ENCODE data around the gene CATSPERZ. TPM values are rescaled to one million over a fixed set of nuclear protein-coding genes. Genes with fewer than 3 reads are reported as not detected.

CATSPERZ gene
- total RNA-seq, 1 donor: not detected

DNA sequence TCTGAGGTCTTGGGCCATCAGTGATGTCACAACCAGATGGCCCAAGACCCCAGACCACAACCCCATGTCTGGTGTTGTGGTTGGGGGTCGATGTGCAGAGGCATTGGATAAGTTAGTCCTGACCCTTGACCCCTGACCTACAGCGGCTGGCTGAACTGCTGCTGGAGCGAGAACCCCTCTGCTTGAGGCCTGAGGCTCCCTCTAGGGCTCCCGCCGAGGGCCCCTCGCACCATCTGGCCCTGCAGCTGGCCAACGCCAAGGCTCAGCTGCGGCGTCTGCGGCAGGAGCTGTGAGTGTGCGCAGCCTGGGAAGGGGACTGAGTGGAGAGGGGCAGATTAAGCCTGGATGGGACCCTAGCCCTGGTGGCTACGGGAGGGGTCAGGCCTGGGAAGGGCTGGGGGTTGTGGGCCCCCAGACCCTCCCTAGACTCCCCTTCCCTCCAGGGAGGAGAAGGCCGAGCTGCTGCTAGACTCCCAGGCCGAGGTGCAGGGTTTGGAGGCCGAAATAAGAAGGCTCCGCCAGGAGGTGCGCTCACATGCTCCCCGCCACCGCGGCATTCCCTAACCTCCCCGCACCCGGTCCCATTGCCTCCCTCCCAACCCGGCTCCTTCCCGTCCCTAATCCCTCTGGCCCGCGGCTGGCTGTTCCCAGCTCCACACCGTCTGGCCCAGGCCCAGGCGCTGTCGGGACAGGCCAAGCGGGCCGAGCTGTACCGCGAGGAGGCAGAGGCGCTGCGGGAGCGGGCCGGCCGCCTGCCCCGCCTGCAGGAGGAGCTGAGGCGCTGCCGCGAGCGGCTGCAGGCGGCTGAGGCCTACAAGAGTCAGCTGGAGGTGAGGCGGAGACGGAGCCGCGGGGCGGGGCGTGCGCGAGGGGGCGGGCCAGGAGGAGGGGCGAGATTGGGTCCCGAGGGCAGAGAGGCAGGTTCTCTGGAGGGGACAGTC lies 42.0 kb downstream of the CATSPERZ start:
- Histone ChIP-seq H3K4me1 (ENCODE audit: insufficient read depth, low read length) (peaks cover 3% of the 10 kb centered on the region), H4K20me1 (ENCODE audit: insufficient read depth, low read length) (no peaks in the 10 kb centered on the region), H3K4me3 (ENCODE audit: insufficient read depth, low read length) (peak overlapping the region; percentile 68), H3K27me3 (ENCODE audit: insufficient read depth, low read length) (no peaks in the 10 kb centered on the region), H3K4me2 (ENCODE audit: insufficient read depth, low read length) (peak overlapping the region; percentile 81), H3K27ac (ENCODE audit: low read depth, low read length) (peak overlapping the region; percentile 23), H3K9me3 (ENCODE audit: low read depth, low read length) (no peaks in the 10 kb centered on the region), H3K79me2 (ENCODE audit: insufficient read depth, low read length) (no peaks in the 10 kb centered on the region), H2AFZ (ENCODE audit: low read length) (peak overlapping the region; percentile 95), H3K36me3 (ENCODE audit: insufficient read depth, low read length) (no peaks in the 10 kb centered on the region)
- TF ChIP-seq, protein P1, sequence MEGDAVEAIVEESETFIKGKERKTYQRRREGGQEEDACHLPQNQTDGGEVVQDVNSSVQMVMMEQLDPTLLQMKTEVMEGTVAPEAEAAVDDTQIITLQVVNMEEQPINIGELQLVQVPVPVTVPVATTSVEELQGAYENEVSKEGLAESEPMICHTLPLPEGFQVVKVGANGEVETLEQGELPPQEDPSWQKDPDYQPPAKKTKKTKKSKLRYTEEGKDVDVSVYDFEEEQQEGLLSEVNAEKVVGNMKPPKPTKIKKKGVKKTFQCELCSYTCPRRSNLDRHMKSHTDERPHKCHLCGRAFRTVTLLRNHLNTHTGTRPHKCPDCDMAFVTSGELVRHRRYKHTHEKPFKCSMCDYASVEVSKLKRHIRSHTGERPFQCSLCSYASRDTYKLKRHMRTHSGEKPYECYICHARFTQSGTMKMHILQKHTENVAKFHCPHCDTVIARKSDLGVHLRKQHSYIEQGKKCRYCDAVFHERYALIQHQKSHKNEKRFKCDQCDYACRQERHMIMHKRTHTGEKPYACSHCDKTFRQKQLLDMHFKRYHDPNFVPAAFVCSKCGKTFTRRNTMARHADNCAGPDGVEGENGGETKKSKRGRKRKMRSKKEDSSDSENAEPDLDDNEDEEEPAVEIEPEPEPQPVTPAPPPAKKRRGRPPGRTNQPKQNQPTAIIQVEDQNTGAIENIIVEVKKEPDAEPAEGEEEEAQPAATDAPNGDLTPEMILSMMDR (IDR thresholded peaks at IDR 0.05; ENCODE audit: extremely low read depth, low read depth, low read length): peak; percentile 36
- DNase-seq (ENCODE audit: insufficient read length, low spot score, missing footprints): peak; percentile 100

DNA sequence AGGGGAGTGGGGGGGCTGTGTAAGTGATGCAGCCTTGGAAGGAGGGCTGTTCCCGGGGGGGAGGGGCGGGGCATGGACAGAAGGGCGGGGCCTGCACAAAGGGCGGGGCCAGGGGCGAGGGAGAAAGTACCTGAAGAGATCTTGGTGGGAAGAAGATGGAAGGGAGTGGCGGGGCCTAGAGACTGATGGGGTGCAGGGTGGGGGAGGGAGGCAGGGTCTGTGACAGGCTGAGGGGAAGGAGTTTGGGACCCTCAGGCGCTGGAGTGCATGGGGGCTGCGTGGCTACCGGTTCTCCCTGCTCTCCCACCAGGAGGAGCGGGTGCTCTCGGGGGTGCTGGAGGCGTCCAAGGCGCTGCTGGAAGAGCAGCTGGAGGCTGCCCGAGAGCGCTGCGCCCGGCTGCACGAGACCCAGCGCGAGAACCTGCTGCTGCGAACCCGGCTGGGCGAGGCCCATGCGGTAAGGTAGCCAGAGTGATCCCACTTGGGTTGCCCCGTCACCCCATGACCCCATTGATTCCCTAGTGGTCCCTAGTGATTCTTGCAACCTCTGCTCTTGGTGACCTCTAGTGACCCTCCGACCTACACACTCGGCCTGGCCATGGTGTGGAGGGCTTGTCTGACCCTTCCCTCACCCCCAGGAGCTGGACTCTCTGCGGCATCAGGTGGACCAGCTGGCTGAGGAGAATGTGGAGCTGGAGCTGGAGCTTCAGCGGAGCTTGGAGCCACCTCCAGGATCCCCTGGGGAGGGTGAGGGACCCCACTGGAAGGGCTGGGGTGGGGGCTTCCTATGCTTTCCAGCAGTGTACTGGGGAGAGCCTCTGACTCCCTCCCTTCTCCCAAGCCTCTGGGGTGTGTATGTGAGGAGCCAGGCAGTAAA lies 42.9 kb downstream of the CATSPERZ start:
- TF ChIP-seq, protein P1 (IDR thresholded peaks at IDR 0.05; ENCODE audit: extremely low read depth, low read depth, low read length): no peak
- H3K27ac ChIP-seq (ENCODE audit: low read depth, low read length): no peak overlapping the region
- no peak overlapping the region for H2AFZ ChIP-seq (ENCODE audit: low read length)
- H4K20me1 ChIP-seq (ENCODE audit: insufficient read depth, low read length): no peaks in the 10 kb centered on the region
- peaks cover 3% of the 10 kb centered on the region for H3K4me1 ChIP-seq (ENCODE audit: insufficient read depth, low read length)
- no peaks in the 10 kb centered on the region for H3K27me3 ChIP-seq (ENCODE audit: insufficient read depth, low read length)
- H3K4me2 ChIP-seq (ENCODE audit: insufficient read depth, low read length): peak overlapping the region; percentile 81
- peak overlapping the region; percentile 68 for H3K4me3 ChIP-seq (ENCODE audit: insufficient read depth, low read length)
- no peaks in the 10 kb centered on the region for H3K9me3 ChIP-seq (ENCODE audit: low read depth, low read length)
- DNase-seq (ENCODE audit: insufficient read length, low spot score, missing footprints): peak; percentile 47
- H3K36me3 ChIP-seq (ENCODE audit: insufficient read depth, low read length): no peaks in the 10 kb centered on the region
- no peaks in the 10 kb centered on the region for H3K79me2 ChIP-seq (ENCODE audit: insufficient read depth, low read length)

DNA sequence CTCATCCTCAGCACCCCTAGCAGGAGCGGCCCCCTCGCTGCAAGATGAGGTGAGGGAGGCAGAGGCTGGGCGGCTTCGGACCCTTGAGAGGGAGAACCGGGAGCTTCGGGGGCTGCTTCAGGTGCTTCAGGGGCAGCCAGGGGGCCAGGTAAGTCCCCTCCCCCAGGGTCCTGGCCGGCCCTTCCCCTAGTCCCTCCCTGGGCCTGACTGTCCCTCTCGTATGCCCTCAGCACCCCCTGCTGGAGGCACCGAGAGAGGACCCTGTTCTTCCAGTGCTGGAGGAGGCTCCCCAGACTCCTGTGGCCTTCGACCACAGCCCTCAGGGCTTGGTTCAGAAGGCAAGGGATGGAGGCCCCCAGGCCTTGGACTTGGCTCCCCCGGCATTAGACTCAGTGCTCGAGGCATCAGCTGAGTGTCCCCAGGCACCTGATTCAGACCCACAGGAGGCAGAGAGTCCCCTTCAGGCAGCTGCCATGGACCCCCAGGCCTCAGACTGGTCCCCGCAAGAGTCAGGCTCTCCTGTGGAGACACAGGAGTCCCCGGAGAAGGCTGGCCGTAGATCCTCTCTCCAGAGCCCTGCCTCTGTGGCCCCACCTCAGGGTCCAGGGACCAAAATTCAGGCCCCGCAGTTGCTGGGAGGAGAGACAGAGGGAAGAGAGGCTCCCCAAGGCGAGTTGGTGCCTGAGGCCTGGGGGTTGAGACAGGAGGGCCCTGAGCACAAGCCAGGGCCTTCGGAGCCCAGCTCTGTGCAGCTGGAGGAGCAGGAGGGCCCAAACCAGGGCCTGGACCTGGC lies 43.8 kb downstream of the CATSPERZ start:
- peak; percentile 86 for DNase-seq (ENCODE audit: insufficient read length, low spot score, missing footprints)
- no peaks in the 10 kb centered on the region for H3K36me3 ChIP-seq (ENCODE audit: insufficient read depth, low read length)
- no peak overlapping the region for H3K27ac ChIP-seq (ENCODE audit: low read depth, low read length)
- no peaks in the 10 kb centered on the region for H4K20me1 ChIP-seq (ENCODE audit: insufficient read depth, low read length)
- TF ChIP-seq, protein P1 (IDR thresholded peaks at IDR 0.05; ENCODE audit: extremely low read depth, low read depth, low read length): peak; percentile 25
- no peaks in the 10 kb centered on the region for H3K27me3 ChIP-seq (ENCODE audit: insufficient read depth, low read length)
- no peak overlapping the region for H3K4me2 ChIP-seq (ENCODE audit: insufficient read depth, low read length)
- H2AFZ ChIP-seq (ENCODE audit: low read length): no peak overlapping the region
- no peak overlapping the region for H3K4me3 ChIP-seq (ENCODE audit: insufficient read depth, low read length)
- H3K4me1 ChIP-seq (ENCODE audit: insufficient read depth, low read length): peaks cover 3% of the 10 kb centered on the region
- no peaks in the 10 kb centered on the region for H3K9me3 ChIP-seq (ENCODE audit: low read depth, low read length)
- no peaks in the 10 kb centered on the region for H3K79me2 ChIP-seq (ENCODE audit: insufficient read depth, low read length)

All from osteoblast (primary cell).